ENCODE results near the gene CD99L2.
"Not testable (repeated sequence)": the region's sequence is repeated elsewhere in the genome, so short reads cannot be mapped to it uniquely, and the experiment has no call there.

Gene CD99L2

GRCh38 chrX:150896632-150897031 lies 1.8 kb downstream of the CD99L2 start:
- no peak for DNase-seq

- no peak for DNase-seq
These were observed 4.5 kb downstream of the CD99L2 start for GRCh38 chrX:150893936-150894335.

GRCh38 chrX:150889131-150889530 lies 9.3 kb downstream of the CD99L2 start:
- DNase-seq = no peak

GRCh38 chrX:150887906-150888465 lies 10.5 kb downstream of the CD99L2 start:
- no peak for DNase-seq

- not testable (repeated sequence) for DNase-seq
These were observed 11.2 kb downstream of the CD99L2 start for GRCh38 chrX:150887268-150887667.

- no peak for DNase-seq
These were observed 12.1 kb downstream of the CD99L2 start for GRCh38 chrX:150886381-150886780.

- no peak for DNase-seq
These were observed 17.7 kb downstream of the CD99L2 start for GRCh38 chrX:150880808-150881165.

- DNase-seq = no peak
These were observed 18.3 kb downstream of the CD99L2 start for GRCh38 chrX:150879855-150880807.

GRCh38 chrX:150875621-150876020 lies 22.8 kb downstream of the CD99L2 start:
- DNase-seq = not testable (repeated sequence)

GRCh38 chrX:150874448-150874847 lies 24.0 kb downstream of the CD99L2 start:
- DNase-seq = no peak

GRCh38 chrX:150873616-150874015 lies 24.9 kb downstream of the CD99L2 start:
- DNase-seq = no peak

GRCh38 chrX:150872773-150873336 lies 25.6 kb downstream of the CD99L2 start:
- DNase-seq = no peak

GRCh38 chrX:150871341-150871811 lies 27.1 kb downstream of the CD99L2 start:
- DNase-seq = no peak

- DNase-seq = no peak
These were observed 27.8 kb downstream of the CD99L2 start for GRCh38 chrX:150870487-150871340.

GRCh38 chrX:150870029-150870428 lies 28.4 kb downstream of the CD99L2 start:
- DNase-seq = no peak

GRCh38 chrX:150869450-150869849 lies 29.0 kb downstream of the CD99L2 start:
- DNase-seq = no peak

GRCh38 chrX:150868625-150869024 lies 29.8 kb downstream of the CD99L2 start:
- DNase-seq = no peak

GRCh38 chrX:150864127-150864526 lies 34.3 kb downstream of the CD99L2 start:
- no peak for DNase-seq

GRCh38 chrX:150863191-150863590 lies 35.3 kb downstream of the CD99L2 start:
- no peak for DNase-seq

- DNase-seq = no peak
These were observed 41.0 kb downstream of the CD99L2 start for GRCh38 chrX:150857453-150857852.

- no peak for DNase-seq
These were observed 41.7 kb downstream of the CD99L2 start for GRCh38 chrX:150856785-150857184.

GRCh38 chrX:150856101-150856500 lies 42.4 kb downstream of the CD99L2 start:
- DNase-seq = no peak

GRCh38 chrX:150854856-150855255 lies 43.6 kb downstream of the CD99L2 start:
- no peak for DNase-seq
